ENCODE results near the gene CCZ1B. TPM values are rescaled to one million over a fixed set of nuclear protein-coding genes. Genes with fewer than 3 reads are reported as not detected.
"Not testable (repeated sequence)": the region's sequence is repeated elsewhere in the genome, so short reads cannot be mapped to it uniquely, and the experiment has no call there.

The CCZ1B gene
- total RNA-seq, 1 experiment from 2014 or later: 77.0 TPM

DNA sequence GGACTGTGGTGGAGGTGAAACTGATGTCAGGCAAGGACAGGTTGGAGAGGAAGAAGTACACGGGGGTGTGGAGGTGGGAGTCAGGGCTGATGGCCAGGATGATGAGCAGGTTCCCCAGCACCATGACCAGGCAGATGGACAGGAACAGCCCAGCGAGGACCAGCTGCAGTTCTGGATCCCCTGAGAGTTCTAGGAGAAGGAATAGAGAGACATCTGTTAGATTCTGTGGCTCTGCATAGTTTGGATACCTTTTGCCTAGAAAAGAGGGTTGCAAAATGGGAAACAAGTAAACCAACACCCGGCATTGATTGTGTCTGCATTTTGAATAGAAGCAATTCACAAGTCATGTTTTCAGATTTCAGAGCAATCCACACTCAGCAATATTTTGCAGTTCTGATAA lies 9.4 kb upstream of the CCZ1B start:
- H3K36me3 Mint-ChIP-seq (ENCODE audit: insufficient read depth in 1 of 3, low read depth in 3 of 3); H3K14ac ChIP-seq (ENCODE audit: insufficient read depth, low read length); H3K79me1 ChIP-seq (ENCODE audit: insufficient read depth, low read depth, low read length, poor library complexity, severe bottlenecking); H3K9ac ChIP-seq (ENCODE audit: extremely low read depth, insufficient read length, low read length); H2AK5ac ChIP-seq (ENCODE audit: insufficient read length, low read length); H3T11ph ChIP-seq (ENCODE audit: low read length); H2BK120ac ChIP-seq (ENCODE audit: low read depth, low read length, poor library complexity, severe bottlenecking); H3K4me2 ChIP-seq (ENCODE audit: insufficient read depth, insufficient read length, low read length); DNase-seq; H4K20me1 ChIP-seq (ENCODE audit: control insufficient read depth, insufficient read depth, insufficient read length); H3K56ac ChIP-seq (ENCODE audit: insufficient read length, low read depth, low read length); H3K4me1 ChIP-seq (ENCODE audit: insufficient read depth, low read length); H3K27me3 ChIP-seq (ENCODE audit: insufficient read depth, low read length); H3K9me3 Mint-ChIP-seq; H4K5ac ChIP-seq (ENCODE audit: insufficient read length, low read depth, low read length); H3K23ac ChIP-seq (ENCODE audit: insufficient read length, low read depth, low read length); H3K18ac ChIP-seq (ENCODE audit: insufficient read length, low read depth, low read length); H2BK20ac ChIP-seq (ENCODE audit: low read depth, low read length, poor library complexity, severe bottlenecking); H3K9me3 ChIP-seq (ENCODE audit: control insufficient read depth, low read depth, low read length); H3K27ac ChIP-seq (ENCODE audit: insufficient read length, low read depth, low read length); H3K4me1 Mint-ChIP-seq; H4K91ac ChIP-seq (ENCODE audit: insufficient read length, low read depth, low read length); H3K4ac ChIP-seq (ENCODE audit: low read depth, low read length); H2BK5ac ChIP-seq (ENCODE audit: insufficient read length, low read length); H3K79me2 ChIP-seq (ENCODE audit: insufficient read depth, low read length); H2AFZ ChIP-seq (ENCODE audit: low read length); H4K8ac ChIP-seq (replicated peaks; ENCODE audit: insufficient read length, low read depth, low read length); H3K4me3 Mint-ChIP-seq; H2BK15ac ChIP-seq (ENCODE audit: low read depth, low read length); H2BK12ac ChIP-seq (ENCODE audit: insufficient read length, low read depth, low read length); H3K23me2 ChIP-seq (ENCODE audit: insufficient read length, low read depth, low read length, poor library complexity, severe bottlenecking); H3K27ac Mint-ChIP-seq: not testable (repeated sequence)
- peaks cover 24% of the 10 kb centered on the region for H3K27me3 Mint-ChIP-seq (ENCODE audit: low read depth)
- WGBS (ENCODE audit: extremely low coverage, insufficient read length, low lambda C conversion rate): no CpG with 5 or more reads among the region's 3 CpGs

Data from H9 (cell line).